ENCODE results near the gene KRT3. TPM values are rescaled to one million over a fixed set of nuclear protein-coding genes. Genes with fewer than 3 reads are reported as not detected.
A peak's percentile ranks its signal among the peaks of the same experiment; 100 is the strongest.

The KRT3 gene
- total RNA-seq, 1 donor from 2014 or later, result 0.09 TPM

DNA sequence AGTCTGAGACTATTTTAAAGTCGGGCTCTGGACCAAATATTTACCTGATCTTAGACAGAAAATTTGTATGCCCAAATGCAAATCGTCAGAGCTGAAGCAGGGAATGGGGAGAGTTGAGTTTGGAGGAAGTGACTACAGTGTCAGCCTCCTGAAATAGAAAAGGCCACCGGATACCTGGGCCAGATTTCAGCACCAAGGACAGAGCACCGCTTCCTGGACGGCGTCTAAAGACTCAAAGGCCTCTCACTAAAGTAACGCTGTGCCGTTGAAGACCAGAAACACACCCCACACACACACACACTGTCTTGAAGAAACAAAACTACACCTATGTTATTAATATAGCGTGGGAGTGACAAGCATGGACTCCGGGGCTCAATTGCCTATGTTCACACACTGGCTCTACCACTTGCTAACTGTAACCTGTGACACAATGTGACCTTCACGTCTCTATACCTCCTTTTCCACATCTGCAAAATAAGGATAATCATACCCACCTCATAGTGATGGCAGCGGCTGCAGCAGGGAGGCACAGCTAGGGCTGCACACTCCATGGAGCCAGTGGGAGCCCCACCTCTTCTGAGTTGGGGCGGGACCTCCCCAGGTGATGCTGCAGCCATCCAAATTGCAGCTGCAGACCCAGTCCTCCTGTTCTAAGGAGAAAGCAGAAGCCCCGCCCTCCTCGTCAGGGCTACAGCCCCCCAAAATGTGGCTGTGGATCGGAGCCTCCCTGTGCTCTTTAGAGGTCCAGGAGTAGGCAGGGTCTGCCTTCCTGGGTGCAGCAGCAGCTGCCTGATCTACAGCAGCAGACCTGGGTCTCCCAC, 54.3 kb downstream of the KRT3 start:
- Histone ChIP-seq H2AFZ (ENCODE audit: low read depth, low read length) (no peak overlapping the region), H3K27me3 (ENCODE audit: insufficient read depth, low read length) (peaks cover 2% of the 10 kb centered on the region), H3K79me2 (ENCODE audit: insufficient read depth, low read length) (no peaks in the 10 kb centered on the region), H3K27ac (ENCODE audit: low read depth, low read length) (no peak overlapping the region), H3K4me1 (ENCODE audit: insufficient read depth, low read length) (no peaks in the 10 kb centered on the region), H3K9ac (ENCODE audit: low read length) (no peak overlapping the region), H3K9me3 (ENCODE audit: insufficient read depth, low read depth, low read length) (no peaks in the 10 kb centered on the region), H4K20me1 (ENCODE audit: insufficient read depth, low read length) (no peaks in the 10 kb centered on the region), H3K4me2 (ENCODE audit: low read length) (no peak overlapping the region), H3K4me3 (ENCODE audit: insufficient read depth, low read depth, low read length) (no peak overlapping the region), H3K36me3 (ENCODE audit: insufficient read depth, low read length) (no peaks in the 10 kb centered on the region)
- FAIRE-seq (no peak), DNase-seq (ENCODE audit: low read depth) (peak; percentile 29)
- Mint-ChIP-seq H3K4me1 (ENCODE audit: low read depth, unreplicated experiment) (no peaks in the 10 kb centered on the region), H3K27ac (ENCODE audit: unreplicated experiment) (no peak overlapping the region), H3K9me3 (ENCODE audit: unreplicated experiment) (no peaks in the 10 kb centered on the region), H3K27me3 (ENCODE audit: low read depth, unreplicated experiment) (peaks cover 78% of the 10 kb centered on the region), H3K36me3 (ENCODE audit: low read depth, unreplicated experiment) (no peaks in the 10 kb centered on the region), H3K4me3 (ENCODE audit: unreplicated experiment) (no peak overlapping the region)
- no peak for TF ChIP-seq EZH2 (IDR thresholded peaks at IDR 0.05; ENCODE audit: insufficient read depth, low read length)
- TF ChIP-seq, protein P1, sequence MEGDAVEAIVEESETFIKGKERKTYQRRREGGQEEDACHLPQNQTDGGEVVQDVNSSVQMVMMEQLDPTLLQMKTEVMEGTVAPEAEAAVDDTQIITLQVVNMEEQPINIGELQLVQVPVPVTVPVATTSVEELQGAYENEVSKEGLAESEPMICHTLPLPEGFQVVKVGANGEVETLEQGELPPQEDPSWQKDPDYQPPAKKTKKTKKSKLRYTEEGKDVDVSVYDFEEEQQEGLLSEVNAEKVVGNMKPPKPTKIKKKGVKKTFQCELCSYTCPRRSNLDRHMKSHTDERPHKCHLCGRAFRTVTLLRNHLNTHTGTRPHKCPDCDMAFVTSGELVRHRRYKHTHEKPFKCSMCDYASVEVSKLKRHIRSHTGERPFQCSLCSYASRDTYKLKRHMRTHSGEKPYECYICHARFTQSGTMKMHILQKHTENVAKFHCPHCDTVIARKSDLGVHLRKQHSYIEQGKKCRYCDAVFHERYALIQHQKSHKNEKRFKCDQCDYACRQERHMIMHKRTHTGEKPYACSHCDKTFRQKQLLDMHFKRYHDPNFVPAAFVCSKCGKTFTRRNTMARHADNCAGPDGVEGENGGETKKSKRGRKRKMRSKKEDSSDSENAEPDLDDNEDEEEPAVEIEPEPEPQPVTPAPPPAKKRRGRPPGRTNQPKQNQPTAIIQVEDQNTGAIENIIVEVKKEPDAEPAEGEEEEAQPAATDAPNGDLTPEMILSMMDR (IDR thresholded peaks at IDR 0.05; ENCODE audit: insufficient read depth, low read depth, low read length), result no peak

- FAIRE-seq, result no peak
- no peaks in the 10 kb centered on the region for H3K36me3 ChIP-seq (ENCODE audit: insufficient read depth, low read length)
- TF ChIP-seq EZH2 (IDR thresholded peaks at IDR 0.05; ENCODE audit: insufficient read depth, low read length), result no peak
- TF ChIP-seq, protein P1 (IDR thresholded peaks at IDR 0.05; ENCODE audit: insufficient read depth, low read depth, low read length), result no peak
Observed at GRCh38 chr12:52740584-52740983, 55.3 kb downstream of the KRT3 start.

GRCh38 chr12:52739963-52740362, 56.0 kb downstream of the KRT3 start:
- peaks cover 78% of the 10 kb centered on the region for H3K27me3 Mint-ChIP-seq (ENCODE audit: low read depth, unreplicated experiment)
- Histone ChIP-seq H3K9ac (ENCODE audit: low read length) (no peak overlapping the region), H2AFZ (ENCODE audit: low read depth, low read length) (no peak overlapping the region), H3K27ac (ENCODE audit: low read depth, low read length) (no peak overlapping the region), H3K79me2 (ENCODE audit: insufficient read depth, low read length) (no peaks in the 10 kb centered on the region), H3K4me2 (ENCODE audit: low read length) (no peak overlapping the region), H3K4me1 (ENCODE audit: insufficient read depth, low read length) (no peaks in the 10 kb centered on the region), H3K36me3 (ENCODE audit: insufficient read depth, low read length) (no peaks in the 10 kb centered on the region), H3K27me3 (ENCODE audit: insufficient read depth, low read length) (no peaks in the 10 kb centered on the region), H4K20me1 (ENCODE audit: insufficient read depth, low read length) (no peaks in the 10 kb centered on the region), H3K4me3 (ENCODE audit: insufficient read depth, low read depth, low read length) (no peak overlapping the region), H3K9me3 (ENCODE audit: insufficient read depth, low read depth, low read length) (no peaks in the 10 kb centered on the region)
- no peak overlapping the region for H3K27ac Mint-ChIP-seq (ENCODE audit: unreplicated experiment)
- no peaks in the 10 kb centered on the region for H3K4me1 Mint-ChIP-seq (ENCODE audit: low read depth, unreplicated experiment)
- TF ChIP-seq EZH2 (IDR thresholded peaks at IDR 0.05; ENCODE audit: insufficient read depth, low read length), result no peak
- TF ChIP-seq, protein P1 (IDR thresholded peaks at IDR 0.05; ENCODE audit: insufficient read depth, low read depth, low read length), result no peak
- no peak overlapping the region for H3K4me3 Mint-ChIP-seq (ENCODE audit: unreplicated experiment)
- H3K9me3 Mint-ChIP-seq (ENCODE audit: unreplicated experiment), result peaks cover 3% of the 10 kb centered on the region
- no peaks in the 10 kb centered on the region for H3K36me3 Mint-ChIP-seq (ENCODE audit: low read depth, unreplicated experiment)
- DNase-seq (ENCODE audit: low read depth), result no peak
- no peak for FAIRE-seq

More at GRCh38 chr12:52740584-52740983, 55.3 kb downstream of the KRT3 start:
- H2AFZ ChIP-seq (ENCODE audit: low read depth, low read length), result no peak overlapping the region
- H3K4me3 ChIP-seq (ENCODE audit: insufficient read depth, low read depth, low read length), result no peak overlapping the region
- Mint-ChIP-seq H3K27ac (ENCODE audit: unreplicated experiment) (no peak overlapping the region), H3K4me3 (ENCODE audit: unreplicated experiment) (no peak overlapping the region), H3K36me3 (ENCODE audit: low read depth, unreplicated experiment) (no peaks in the 10 kb centered on the region), H3K9me3 (ENCODE audit: unreplicated experiment) (peaks cover 3% of the 10 kb centered on the region), H3K27me3 (ENCODE audit: low read depth, unreplicated experiment) (peaks cover 78% of the 10 kb centered on the region), H3K4me1 (ENCODE audit: low read depth, unreplicated experiment) (no peaks in the 10 kb centered on the region)
- no peak overlapping the region for H3K9ac ChIP-seq (ENCODE audit: low read length)
- no peak overlapping the region for H3K4me2 ChIP-seq (ENCODE audit: low read length)
- H3K4me1 ChIP-seq (ENCODE audit: insufficient read depth, low read length), result no peaks in the 10 kb centered on the region
- no peak overlapping the region for H3K27ac ChIP-seq (ENCODE audit: low read depth, low read length)
- no peak for DNase-seq (ENCODE audit: low read depth)
- H3K79me2 ChIP-seq (ENCODE audit: insufficient read depth, low read length), result no peaks in the 10 kb centered on the region
- no peaks in the 10 kb centered on the region for H3K9me3 ChIP-seq (ENCODE audit: insufficient read depth, low read depth, low read length)
- H3K27me3 ChIP-seq (ENCODE audit: insufficient read depth, low read length), result no peaks in the 10 kb centered on the region
- no peaks in the 10 kb centered on the region for H4K20me1 ChIP-seq (ENCODE audit: insufficient read depth, low read length)

Measured in astrocyte (in vitro differentiated cells and primary cell).